GM12878 (cell line): ENCODE results near the gene HVCN1. TPM values are rescaled to one million over a fixed set of nuclear protein-coding genes. Genes with fewer than 3 reads are reported as not detected.

Experiments
- ATAC-seq: fragments of 200-7000 bp; cut with Tn5 transposase; 3 replicates; pipeline ENCODE4 v1.9.1; 2020; ENCODE audit warnings: mild to moderate bottlenecking, moderate library complexity
- BruUV-seq: library from RNA; stranded (reverse); fragments of 400-500 nt; replicated peaks from 2 replicates; lab custom pipeline; 2021; lab: Mats Ljungman, UMichigan
- CTCF ChIA-PET: fragments of 300-600 bp; sonication (Branson Sonifier 250); formaldehyde crosslinking; extraction: SDS; loops from one replicate; lab custom pipeline; 2021; ENCODE audit warnings: inconsistent platforms; lab: Yijun Ruan, JAX
- POLR2A ChIA-PET: fragments of 350-600 bp; formaldehyde crosslinking; extraction: SDS; loops from one replicate; lab custom pipeline; 2021; ENCODE audit warnings: inconsistent platforms; lab: Charles Lee
- RAD21 ChIA-PET: fragments of 300-600 bp; sonication (Branson Sonifier 250); formaldehyde crosslinking; loops from one replicate; lab custom pipeline; 2023; ENCODE audit warnings: antibody characterized with exemption; ENCODE audit not compliant: unreplicated experiment; lab: Charles Lee
- SMC1A ChIA-PET: fragments of 300-600 bp; sonication (Branson Sonifier 250); formaldehyde crosslinking; loops from one replicate; lab custom pipeline; 2023; ENCODE audit not compliant: unreplicated experiment, uncharacterized antibody; lab: Charles Lee
- DNase-seq: peaks from one replicate; pipeline ENCODE4 v3.0.0-alpha.2; 2011; ENCODE audit warnings: low read depth, low spot score
- FAIRE-seq: peaks from 3 replicates; lab custom pipeline; 2011; peaks lifted over from hg19 to GRCh38; lab: Jason Lieb, UNC
- H2AFZ ChIP-seq: 2 replicates; pipeline ENCODE4 v1.6.0; 2011; ENCODE audit warnings: low read depth, low read length, control low read depth; ENCODE audit not compliant: control insufficient read depth
- H3K27ac ChIP-seq: 2 replicates; pipeline ENCODE4 v1.5.1; 2011; ENCODE audit warnings: control low read depth; ENCODE audit not compliant: control insufficient read depth, insufficient read depth
- H3K27me3 ChIP-seq, 2 experiments: replicated peaks in 1 of 2; 2 replicates each; pipeline versions ENCODE4 v1.6.0 to v1.6.1; 2011; ENCODE audit warnings: low read length in 1 of 2; ENCODE audit not compliant: control insufficient read depth in 2 of 2, insufficient read depth in 2 of 2
- H3K36me3 ChIP-seq, 2 experiments: 2 replicates each; pipeline ENCODE4 v1.5.1; 2011; ENCODE audit warnings: low read length in 1 of 2; ENCODE audit not compliant: control insufficient read depth in 2 of 2, insufficient read depth in 2 of 2
- H3K4me1 ChIP-seq: 2 replicates; pipeline ENCODE4 v1.6.1; 2011; ENCODE audit warnings: mild to moderate bottlenecking, low read length, moderate library complexity, mixed read lengths; ENCODE audit not compliant: control insufficient read depth, insufficient read depth
- H3K4me2 ChIP-seq: 2 replicates; pipeline ENCODE4 v1.6.0; 2011; ENCODE audit warnings: control low read depth; ENCODE audit not compliant: control insufficient read depth, insufficient read depth
- H3K4me3 ChIP-seq: fragments of 200-600 bp; sonication (generic); 2 replicates; pipeline ENCODE4 v1.5.1; 2016
- H3K79me2 ChIP-seq: 2 replicates; pipeline ENCODE4 v1.6.0; 2011; ENCODE audit warnings: low read length; ENCODE audit not compliant: control insufficient read depth, insufficient read depth
- H3K9ac ChIP-seq: 2 replicates; pipeline ENCODE4 v1.8.0; 2011; ENCODE audit warnings: low read length, control low read depth, mixed read lengths; ENCODE audit not compliant: control insufficient read depth, insufficient read depth
- H3K9me3 ChIP-seq: replicated peaks from 3 replicates; pipeline ENCODE4 v1.5.1; 2011; ENCODE audit warnings: mild to moderate bottlenecking, low read length; ENCODE audit not compliant: control insufficient read depth, insufficient read depth
- H4K20me1 ChIP-seq: 2 replicates; pipeline ENCODE4 v1.6.0; 2011; ENCODE audit not compliant: control insufficient read depth, insufficient read depth
- BACH1 ChIP-seq: fragments of 450-650 bp; IDR thresholded peaks from 2 replicates; pipeline ENCODE4 v1.6.1; 2017; ENCODE audit warnings: mild to moderate bottlenecking, borderline replicate concordance
- BCL11A ChIP-seq: IDR thresholded peaks from 2 replicates; pipeline ENCODE4 v1.6.1; 2011; ENCODE audit warnings: low read depth, low read length
- HCFC1 ChIP-seq: fragments of 150-350 bp; IDR thresholded peaks from 2 replicates; pipeline ENCODE4 v1.6.1; 2014; ENCODE audit warnings: low read length
- IRF4 ChIP-seq: IDR thresholded peaks from 2 replicates; pipeline ENCODE4 v1.6.1; 2011; ENCODE audit warnings: low read depth, low read length
- SMAD1 ChIP-seq: fragments of 450-650 bp; IDR thresholded peaks from 2 replicates; pipeline ENCODE4 v1.6.1; 2018; ENCODE audit warnings: mild to moderate bottlenecking, low read depth; ENCODE audit not compliant: partially characterized antibody
- SMAD5 ChIP-seq: IDR thresholded peaks from 2 replicates; pipeline ENCODE4 v1.6.1; 2016; ENCODE audit warnings: antibody characterized with exemption, low read depth
- USF1 ChIP-seq: IDR thresholded peaks from 2 replicates; pipeline ENCODE4 v1.6.1; 2011; ENCODE audit warnings: borderline replicate concordance, low read depth, mild to moderate bottlenecking, moderate library complexity, mixed read lengths, low read length; ENCODE audit not compliant: insufficient read depth; ENCODE audit errors: extremely low read length
- WGBS: methylation state at CpG from one replicate; pipeline ENCODE4 v1.1.6; 2016; ENCODE audit warnings: low lambda C conversion rate; ENCODE audit not compliant: insufficient replicate concordance, insufficient coverage; ENCODE audit errors: missing lambda C conversion rate; 5-methylcytosine and 5-hydroxymethylcytosine counted together
- in situ Hi-C: fragments of 300-500 bp; cut with MboI; formaldehyde crosslinking; loops from 9 replicates; pipeline ENCODE4 v1.14.3; 2018; ENCODE audit warnings: mixed read lengths
- intact Hi-C: fragments of 100-400 bp; cut with micrococcal nuclease; formaldehyde crosslinking; loops from one replicate; pipeline ENCODE4 v1.14.2; 2022; ENCODE audit not compliant: unreplicated experiment
- polyA plus RNA-seq, 11 experiments: library from polyadenylated mRNA; depleted of rRNA in 4 of 11; unstranded in 6 of 11; stranded (reverse) in 5 of 11; fragments of >200 nt; fragmentation: Nextera tagmentation in 4 of 11; fragmentation: Illumina TruSeq in 1 of 11; extraction: Ambion mirVana in 4 of 11; extraction: Trizol in 1 of 11; gene quantifications; 1 replicate in 1 of 11; 2 replicates in 10 of 11; pipeline versions ENCODE4 v1.2.1 to v1.2.3, GENCODE V29; 2011 to 2016; ENCODE audit warnings: inconsistent platforms in 2 of 11, missing spikeins in 2 of 11, low read depth in 1 of 11
- total RNA-seq, 4 experiments: library from RNA; depleted of rRNA in 3 of 4; stranded (reverse); fragments of >200 nt in 3 of 4; fragmentation: Illumina TruSeq in 1 of 4; extraction: Trizol in 1 of 4; gene quantifications; 2 replicates each; pipeline versions ENCODE4 v1.2.1 to v1.2.3, GENCODE V29; 2013 to 2021
- TF ChIP-seq, protein P1 (sequence below): IDR thresholded peaks from 2 replicates; pipeline ENCODE4 v1.6.1; 2011; ENCODE audit warnings: mild to moderate bottlenecking, low read depth, low read length, moderate library complexity; ENCODE audit not compliant: insufficient replicate concordance

The HVCN1 gene
- total and polyA plus RNA-seq, 10 of the 15 experiments (the other 5 are each of a cell fraction or from before 2014, with no cell fraction given), result 27.8 to 181 (median 103) TPM

GRCh38 chr12:110656071-110656655 is 32.8 kb downstream of the HVCN1 start:
- Histone ChIP-seq H3K4me1 (peaks cover 24% of the 10 kb centered on the region), H2AFZ (no peak overlapping the region), H3K4me2 (no peak overlapping the region), H3K9ac (no peak overlapping the region), H4K20me1 (no peaks in the 10 kb centered on the region), H3K36me3 (peaks cover 26 to 55% of the 10 kb centered on the region in 2 experiments), H3K27me3 (no peaks in the 10 kb centered on the region), H3K27ac (no peak overlapping the region), H3K79me2 (peaks cover 26% of the 10 kb centered on the region), H3K9me3 (no peaks in the 10 kb centered on the region)
- WGBS, result 87% methylated on average over 11 of the region's 11 CpGs
- FAIRE-seq, result no peak
- ChIA-PET POLR2A (interaction anchor here (0.7 to 1.1 kb wide), 2 partner anchors 16 to 342 kb away, joined by 5 to 6 read pairs; no protein-coding TSS in a partner anchor), SMC1A (interaction anchor here (1.1 to 2.0 kb wide), 3 partner anchors 14 to 31 kb away, joined by 3 to 6 read pairs (median 4); no protein-coding TSS in a partner anchor), RAD21 (no interaction called here), CTCF (interaction anchor here (1.4 kb wide), 1 partner anchor 42 kb away, joined by 4 read pairs; no protein-coding TSS in a partner anchor)
- ATAC-seq, result no peak
- in situ Hi-C loops (no loop called here), intact Hi-C loops (no loop called here)
- no peak for DNase-seq
- TF ChIP-seq HCFC1 (no peak), SMAD1 (no peak), BACH1 (no peak), SMAD5 (no peak), USF1 (no peak), IRF4 (no peak), BCL11A (no peak)
- TF ChIP-seq, protein P1, sequence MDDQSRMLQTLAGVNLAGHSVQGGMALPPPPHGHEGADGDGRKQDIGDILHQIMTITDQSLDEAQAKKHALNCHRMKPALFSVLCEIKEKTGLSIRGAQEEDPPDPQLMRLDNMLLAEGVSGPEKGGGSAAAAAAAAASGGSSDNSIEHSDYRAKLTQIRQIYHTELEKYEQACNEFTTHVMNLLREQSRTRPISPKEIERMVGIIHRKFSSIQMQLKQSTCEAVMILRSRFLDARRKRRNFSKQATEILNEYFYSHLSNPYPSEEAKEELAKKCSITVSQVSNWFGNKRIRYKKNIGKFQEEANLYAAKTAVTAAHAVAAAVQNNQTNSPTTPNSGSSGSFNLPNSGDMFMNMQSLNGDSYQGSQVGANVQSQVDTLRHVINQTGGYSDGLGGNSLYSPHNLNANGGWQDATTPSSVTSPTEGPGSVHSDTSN, result no peak
- TF ChIP-seq, all 136 proteins: peak for 0
- no TSS peak for BruUV-seq
- no peak overlapping the region for H3K4me3 ChIP-seq
